CD14-positive monocyte (primary cell): Measurements from ENCODE around the gene APOBEC4. TPM values are rescaled to one million over a fixed set of nuclear protein-coding genes. Genes with fewer than 3 reads are reported as not detected.

ENCODE experiments used
- DNase-seq, 3 donors: peaks; one replicate each; pipeline ENCODE4 v3.0.0-alpha.2; 2011 to 2022
- H2AFZ ChIP-seq: 2 replicates; pipeline ENCODE4 v1.6.0; 2012; ENCODE audit warnings: mild to moderate bottlenecking, low read depth, low read length, inconsistent platforms; ENCODE audit not compliant: insufficient read depth, poor library complexity, severe bottlenecking
- H3K27ac ChIP-seq, 2 donors: 1 replicate in 1 of 2; 2 replicates in 1 of 2; pipeline ENCODE4 v1.5.1; 2012 to 2013; ENCODE audit warnings: low read length in 2 of 2, control low read depth in 1 of 2, inconsistent platforms in 1 of 2, low read depth in 1 of 2, mild to moderate bottlenecking in 1 of 2
- H3K27me3 ChIP-seq, 2 donors: one replicate each; pipeline versions ENCODE4 v1.6.0 to v1.6.1; 2011 to 2013; ENCODE audit warnings: low read length in 2 of 2; ENCODE audit not compliant: control insufficient read depth in 2 of 2, insufficient read depth in 2 of 2
- H3K36me3 ChIP-seq, 2 donors: replicated peaks in 1 of 2; 1 replicate in 1 of 2; 2 replicates in 1 of 2; pipeline versions ENCODE4 v1.5.1 to v1.6.1; 2012 to 2013; ENCODE audit warnings: low read length in 2 of 2, control low read depth in 1 of 2, inconsistent platforms in 1 of 2, mild to moderate bottlenecking in 1 of 2; ENCODE audit not compliant: insufficient read depth in 2 of 2, control insufficient read depth in 1 of 2
- H3K4me1 ChIP-seq, 2 donors: 1 replicate in 1 of 2; 2 replicates in 1 of 2; pipeline versions ENCODE4 v1.5.1 to v1.6.1; 2012 to 2013; ENCODE audit warnings: low read length in 2 of 2, control low read depth in 1 of 2, inconsistent platforms in 1 of 2, mild to moderate bottlenecking in 1 of 2, moderate library complexity in 1 of 2; ENCODE audit not compliant: insufficient read depth in 2 of 2, control insufficient read depth in 1 of 2
- H3K4me2 ChIP-seq: replicated peaks from 2 replicates; pipeline ENCODE3; 2012; ENCODE audit warnings: low read length, moderate library complexity, mild to moderate bottlenecking; ENCODE audit not compliant: poor library complexity, severe bottlenecking; ENCODE audit errors: extremely low read depth
- H3K4me3 ChIP-seq, 3 experiments: fragments of 200-600 bp in 1 of 3; sonication (generic) in 1 of 3; replicated peaks in 1 of 3; 1 replicate in 2 of 3; 2 replicates in 1 of 3; pipeline ENCODE4 v1.5.1; 2011 to 2013; ENCODE audit warnings: low read length in 3 of 3, mild to moderate bottlenecking in 3 of 3, control low read depth in 2 of 3, low read depth in 2 of 3, inconsistent platforms in 1 of 3, moderate library complexity in 1 of 3
- H3K79me2 ChIP-seq: 2 replicates; pipeline ENCODE4 v1.6.0; 2012; ENCODE audit warnings: mild to moderate bottlenecking, control low read depth, inconsistent platforms, low read length, moderate library complexity; ENCODE audit not compliant: insufficient read depth
- H3K9ac ChIP-seq: 2 replicates; pipeline ENCODE4 v1.6.0; 2017; ENCODE audit warnings: low read length, mild to moderate bottlenecking; ENCODE audit not compliant: insufficient read depth, poor library complexity, severe bottlenecking
- H3K9me3 ChIP-seq, 2 donors: replicated peaks in 1 of 2; 1 replicate in 1 of 2; 2 replicates in 1 of 2; pipeline versions ENCODE4 v1.5.1 to v1.6.1; 2012 to 2013; ENCODE audit warnings: low read length in 2 of 2, control low read depth in 1 of 2; ENCODE audit not compliant: control insufficient read depth in 1 of 2, insufficient read depth in 1 of 2
- H4K20me1 ChIP-seq: 2 replicates; pipeline ENCODE4 v1.6.0; 2012; ENCODE audit warnings: mild to moderate bottlenecking, low read length, control low read depth, moderate library complexity; ENCODE audit not compliant: insufficient read depth
- H3K27ac Mint-ChIP-seq, 7 donors: one replicate each; pipeline ENCODE4 v1.8.0; 2020; ENCODE audit warnings: mild to moderate bottlenecking in 7 of 7, mixed read lengths in 7 of 7, moderate library complexity in 6 of 7, inconsistent platforms in 2 of 7
- H3K27me3 Mint-ChIP-seq, 3 donors: one replicate each; pipeline ENCODE4 v1.8.0; 2021 to 2022; ENCODE audit warnings: low read depth in 3 of 3, mild to moderate bottlenecking in 3 of 3, mixed read lengths in 3 of 3, moderate library complexity in 3 of 3, inconsistent platforms in 1 of 3
- H3K36me3 Mint-ChIP-seq, 2 donors: one replicate each; pipeline ENCODE4 v1.8.0; 2020; ENCODE audit warnings: mixed read lengths in 2 of 2, inconsistent platforms in 1 of 2, mild to moderate bottlenecking in 1 of 2
- H3K4me1 Mint-ChIP-seq: one replicate; pipeline ENCODE4 v1.8.0; 2020; ENCODE audit warnings: mild to moderate bottlenecking, mixed read lengths
- H3K4me3 Mint-ChIP-seq, 2 donors: one replicate each; pipeline ENCODE4 v1.8.0; 2020; ENCODE audit warnings: mild to moderate bottlenecking in 2 of 2, mixed read lengths in 2 of 2, moderate library complexity in 1 of 2
- H3K9me3 Mint-ChIP-seq, 7 donors: one replicate each; pipeline ENCODE4 v1.8.0; 2020 to 2022; ENCODE audit warnings: mixed read lengths in 7 of 7, mild to moderate bottlenecking in 6 of 7, moderate library complexity in 6 of 7, inconsistent platforms in 2 of 7
- WGBS: methylation state at CpG from one replicate; pipeline ENCODE4 v1.1.5; 2013; ENCODE audit warnings: missing lambda C conversion rate; ENCODE audit not compliant: insufficient coverage; 5-methylcytosine and 5-hydroxymethylcytosine counted together
- intact Hi-C, 2 donors: fragments of 100-400 bp; cut with micrococcal nuclease; formaldehyde crosslinking; loops; one replicate each; pipeline versions ENCODE4 v1.15.0 to v1.15.1; 2023
- polyA plus RNA-seq, 3 donors: library from polyadenylated mRNA; depleted of rRNA in 1 of 3; unstranded in 2 of 3; stranded (reverse) in 1 of 3; fragments of 300-500 nt in 2 of 3; fragments of >200 nt in 1 of 3; fragmentation: Illumina TruSeq in 2 of 3; gene quantifications; 1 replicate in 2 of 3; 2 replicates in 1 of 3; pipeline ENCODE4 v1.2.3, GENCODE V29; 2012 to 2021
- TF ChIP-seq, protein P1 (sequence below): fragments of 200-600 bp; IDR thresholded peaks from one replicate; pipeline ENCODE4 v1.8.0; 2022; ENCODE audit warnings: antibody characterized with exemption, mild to moderate bottlenecking

The APOBEC4 gene
- polyA plus RNA-seq, 3 donors = not detected

DNA sequence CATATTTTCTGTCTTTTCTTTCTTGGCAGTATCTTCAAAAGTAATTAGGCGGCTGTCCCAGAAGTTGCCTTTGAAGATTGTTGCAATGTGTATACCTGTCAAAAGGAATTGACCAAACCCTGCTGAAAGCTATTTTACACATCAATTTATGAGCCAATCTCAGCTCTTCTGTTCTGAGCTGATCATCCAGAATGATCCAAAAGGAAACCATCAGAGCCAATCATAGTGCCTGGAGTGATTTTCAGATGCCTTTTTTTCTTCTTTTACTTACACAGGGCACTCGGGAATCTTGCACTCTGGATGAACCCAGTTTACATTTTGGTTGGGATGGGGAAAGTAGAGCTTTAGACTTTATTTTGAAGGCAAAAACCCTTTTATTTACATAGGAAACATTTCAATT, 21.8 kb upstream of the APOBEC4 start:
- no peaks in the 10 kb centered on the region for H3K4me1 Mint-ChIP-seq
- TF ChIP-seq, protein P1, sequence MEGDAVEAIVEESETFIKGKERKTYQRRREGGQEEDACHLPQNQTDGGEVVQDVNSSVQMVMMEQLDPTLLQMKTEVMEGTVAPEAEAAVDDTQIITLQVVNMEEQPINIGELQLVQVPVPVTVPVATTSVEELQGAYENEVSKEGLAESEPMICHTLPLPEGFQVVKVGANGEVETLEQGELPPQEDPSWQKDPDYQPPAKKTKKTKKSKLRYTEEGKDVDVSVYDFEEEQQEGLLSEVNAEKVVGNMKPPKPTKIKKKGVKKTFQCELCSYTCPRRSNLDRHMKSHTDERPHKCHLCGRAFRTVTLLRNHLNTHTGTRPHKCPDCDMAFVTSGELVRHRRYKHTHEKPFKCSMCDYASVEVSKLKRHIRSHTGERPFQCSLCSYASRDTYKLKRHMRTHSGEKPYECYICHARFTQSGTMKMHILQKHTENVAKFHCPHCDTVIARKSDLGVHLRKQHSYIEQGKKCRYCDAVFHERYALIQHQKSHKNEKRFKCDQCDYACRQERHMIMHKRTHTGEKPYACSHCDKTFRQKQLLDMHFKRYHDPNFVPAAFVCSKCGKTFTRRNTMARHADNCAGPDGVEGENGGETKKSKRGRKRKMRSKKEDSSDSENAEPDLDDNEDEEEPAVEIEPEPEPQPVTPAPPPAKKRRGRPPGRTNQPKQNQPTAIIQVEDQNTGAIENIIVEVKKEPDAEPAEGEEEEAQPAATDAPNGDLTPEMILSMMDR = no peak
- no peaks in the 10 kb centered on the region for H3K4me1 ChIP-seq
- no peak overlapping the region for H3K27ac ChIP-seq
- no CpG with 5 or more reads among the region's 2 CpGs for WGBS
- H3K9ac ChIP-seq = no peak overlapping the region
- no peaks in the 10 kb centered on the region for H3K36me3 ChIP-seq
- no peak for DNase-seq
- intact Hi-C loops = no loop called here
- H4K20me1 ChIP-seq = no peaks in the 10 kb centered on the region
- no peak overlapping the region for H3K27ac Mint-ChIP-seq
- H3K36me3 Mint-ChIP-seq = no peaks in the 10 kb centered on the region
- H3K27me3 Mint-ChIP-seq = peaks cover 0 to 9% (median 1%) of the 10 kb centered on the region in 3 donors
- peaks cover 0 to 13% (median 4%) of the 10 kb centered on the region in 7 donors for H3K9me3 Mint-ChIP-seq
- H2AFZ ChIP-seq = no peak overlapping the region
- no peaks in the 10 kb centered on the region for H3K79me2 ChIP-seq
- H3K4me2 ChIP-seq = no peak overlapping the region
- H3K4me3 ChIP-seq = no peak overlapping the region
- H3K27me3 ChIP-seq = peaks cover 0 to 3% of the 10 kb centered on the region in 2 donors
- H3K9me3 ChIP-seq = no peaks in the 10 kb centered on the region
- H3K4me3 Mint-ChIP-seq = no peak overlapping the region

DNA sequence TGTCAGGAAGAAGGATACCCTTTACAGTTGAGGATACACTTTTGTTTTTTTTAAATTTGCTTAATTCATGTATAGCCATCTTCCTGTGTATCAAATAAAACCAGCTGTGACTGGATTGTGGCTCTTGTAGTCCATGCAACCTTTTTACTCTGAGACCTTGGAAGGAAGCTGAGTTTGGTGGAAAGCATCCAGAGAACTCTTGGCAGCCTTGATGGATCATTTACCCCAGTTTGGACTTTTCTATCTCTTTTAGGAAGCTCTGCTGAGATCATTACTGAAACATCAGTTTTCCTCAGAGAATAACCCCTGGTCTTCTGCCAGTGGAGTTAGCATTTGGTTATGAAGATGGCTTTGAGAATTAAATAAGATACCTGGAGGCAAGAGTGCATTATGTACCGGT, 21.2 kb upstream of the APOBEC4 start:
- Histone ChIP-seq H3K9ac (no peak overlapping the region), H3K4me2 (no peak overlapping the region), H3K27me3 (peaks cover 0 to 3% of the 10 kb centered on the region in 2 donors), H3K79me2 (no peaks in the 10 kb centered on the region), H3K4me3 (no peak overlapping the region), H3K9me3 (no peaks in the 10 kb centered on the region), H3K36me3 (no peaks in the 10 kb centered on the region), H2AFZ (no peak overlapping the region), H4K20me1 (no peaks in the 10 kb centered on the region), H3K27ac (no peak overlapping the region), H3K4me1 (no peaks in the 10 kb centered on the region)
- Mint-ChIP-seq H3K4me1 (no peaks in the 10 kb centered on the region), H3K27me3 (peaks cover 0 to 9% (median 1%) of the 10 kb centered on the region in 3 donors), H3K27ac (no peak overlapping the region), H3K9me3 (peaks cover 0 to 10% (median 5%) of the 10 kb centered on the region in 7 donors), H3K36me3 (no peaks in the 10 kb centered on the region), H3K4me3 (no peak overlapping the region)
- intact Hi-C loops = no loop called here
- no peak for DNase-seq
- TF ChIP-seq, protein P1 = no peak
- WGBS = no CpG with 5 or more reads among the region's 1 CpG
